Measurements from ENCODE around the gene TXNRD2.
"Not testable (repeated sequence)": the region's sequence is repeated elsewhere in the genome, so short reads cannot be mapped to it uniquely, and the experiment has no call there.

The TXNRD2 gene

GRCh38 chr22:19890502-19891316, 50.9 kb downstream of the TXNRD2 start:
- DNase-seq (ENCODE audit: low read depth in 2 of 2, low spot score in 1 of 2) = no peak

GRCh38 chr22:19889951-19890350, 51.7 kb downstream of the TXNRD2 start:
- DNase-seq (ENCODE audit: low read depth in 2 of 2, low spot score in 1 of 2) = no peak

DNA sequence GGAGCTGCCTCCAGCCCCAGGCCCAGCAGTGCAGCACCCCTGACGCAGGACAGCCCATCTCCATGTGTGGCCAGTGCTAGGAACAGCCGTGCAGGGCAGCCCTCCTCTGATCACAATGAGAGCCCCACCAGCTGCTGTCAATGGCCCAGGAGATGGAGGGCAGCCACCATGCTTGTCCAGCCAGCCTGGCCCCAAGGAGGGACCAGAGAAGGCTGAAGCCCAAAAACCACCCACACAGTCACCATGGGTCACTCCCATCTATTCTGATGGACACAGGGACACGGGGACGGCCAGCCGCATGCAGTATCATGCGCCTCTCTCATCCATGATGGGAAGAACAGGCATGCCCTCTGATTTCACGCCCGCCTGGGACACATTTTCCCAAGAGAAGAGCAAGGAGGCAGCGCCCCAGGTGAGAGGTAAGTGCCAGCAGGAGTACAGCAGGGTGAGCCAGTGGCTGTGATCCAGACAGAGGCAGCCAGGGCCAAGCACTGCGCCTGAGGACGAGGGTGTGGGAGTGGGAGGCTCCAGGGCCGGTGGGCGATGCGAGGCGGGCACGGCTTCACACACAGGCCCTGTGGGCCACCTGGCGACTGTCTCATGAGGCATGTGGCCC, 53.4 kb downstream of the TXNRD2 start:
- DNase-seq (ENCODE audit: low read depth in 2 of 2, low spot score in 1 of 2) = no peak

- no peak for DNase-seq (ENCODE audit: low read depth in 2 of 2, low spot score in 1 of 2)
Observed at GRCh38 chr22:19887256-19887985, 54.2 kb downstream of the TXNRD2 start.

GRCh38 chr22:19886605-19887255, 54.9 kb downstream of the TXNRD2 start:
- DNase-seq (ENCODE audit: low read depth in 2 of 2, low spot score in 1 of 2) = no peak

DNA sequence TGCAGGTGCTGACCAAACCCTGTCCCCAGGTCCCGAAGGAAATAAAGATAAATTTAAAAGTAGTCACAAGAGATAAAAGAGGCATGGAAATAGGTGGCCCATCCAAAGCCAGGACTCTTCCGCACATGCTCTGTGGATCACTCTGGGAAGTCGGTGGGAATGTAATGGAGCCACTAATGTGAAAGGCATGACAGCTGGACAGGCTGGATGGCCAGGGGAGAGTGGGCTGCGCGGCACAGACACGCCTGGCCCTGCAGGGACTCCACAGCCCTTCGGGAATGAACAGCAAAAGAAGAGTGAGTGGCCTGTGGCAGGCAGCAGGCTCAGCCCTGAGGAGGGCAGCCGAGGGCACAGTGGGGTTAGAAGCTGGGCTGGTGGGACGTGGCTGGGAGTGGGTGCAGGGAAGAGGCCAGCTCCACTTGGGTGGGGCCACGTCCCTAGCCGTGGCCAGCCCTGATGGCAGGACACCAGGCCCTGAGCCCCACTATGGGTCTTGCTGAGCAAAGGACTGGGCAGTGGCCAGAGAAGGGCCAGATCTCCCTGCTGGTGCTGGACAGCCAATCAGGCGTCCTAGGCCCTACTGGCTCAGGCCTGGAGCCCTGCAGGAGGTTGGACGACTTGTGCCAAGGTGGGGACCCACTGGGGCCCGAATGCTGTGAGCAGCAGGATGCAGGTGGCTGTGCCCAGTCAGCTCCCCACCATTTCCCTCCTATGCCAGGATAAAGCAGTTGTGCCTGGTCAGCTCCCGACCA, 55.6 kb downstream of the TXNRD2 start:
- no peak for DNase-seq (ENCODE audit: low read depth in 2 of 2, low spot score in 1 of 2)

DNA sequence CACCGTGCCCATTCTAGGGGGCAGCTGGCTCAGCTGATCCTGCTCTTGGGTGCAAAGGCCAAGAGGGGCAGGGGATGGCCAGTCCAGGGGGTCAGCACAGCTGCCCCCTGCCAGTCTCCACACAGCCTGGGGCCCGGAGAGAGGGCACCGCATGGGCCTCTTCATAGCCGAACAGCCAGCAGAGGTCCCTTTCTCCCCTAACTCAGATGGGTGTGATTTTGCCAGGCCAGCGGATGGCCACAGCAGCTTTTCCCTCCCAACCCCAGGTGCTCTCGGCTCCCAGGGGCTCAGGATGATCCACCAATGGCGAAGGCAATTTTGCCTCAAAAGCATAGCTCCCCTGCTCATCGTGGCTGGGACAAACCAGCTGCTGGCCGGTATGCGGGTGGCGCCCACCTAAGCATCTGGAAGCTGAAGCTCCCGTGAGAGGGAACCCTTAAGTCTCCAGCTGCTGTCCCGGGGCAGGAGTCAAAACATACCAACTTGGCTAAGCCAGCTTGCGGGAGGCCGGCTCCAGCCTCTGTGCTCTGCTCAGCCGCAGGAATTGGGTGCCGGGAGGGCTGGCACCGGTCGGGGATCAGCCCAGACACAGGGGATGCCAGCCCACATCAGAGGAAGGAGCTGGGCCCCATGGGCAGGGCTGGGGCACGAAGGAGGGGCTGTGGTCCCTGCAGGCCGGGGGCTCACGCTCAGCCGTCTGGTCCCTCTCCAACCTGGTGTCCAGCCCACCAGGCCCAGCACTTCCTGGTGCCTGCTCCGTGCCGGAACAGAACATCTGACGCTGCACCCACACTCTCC, 56.5 kb downstream of the TXNRD2 start:
- DNase-seq (ENCODE audit: low read depth in 2 of 2, low spot score in 1 of 2) = no peak

DNA sequence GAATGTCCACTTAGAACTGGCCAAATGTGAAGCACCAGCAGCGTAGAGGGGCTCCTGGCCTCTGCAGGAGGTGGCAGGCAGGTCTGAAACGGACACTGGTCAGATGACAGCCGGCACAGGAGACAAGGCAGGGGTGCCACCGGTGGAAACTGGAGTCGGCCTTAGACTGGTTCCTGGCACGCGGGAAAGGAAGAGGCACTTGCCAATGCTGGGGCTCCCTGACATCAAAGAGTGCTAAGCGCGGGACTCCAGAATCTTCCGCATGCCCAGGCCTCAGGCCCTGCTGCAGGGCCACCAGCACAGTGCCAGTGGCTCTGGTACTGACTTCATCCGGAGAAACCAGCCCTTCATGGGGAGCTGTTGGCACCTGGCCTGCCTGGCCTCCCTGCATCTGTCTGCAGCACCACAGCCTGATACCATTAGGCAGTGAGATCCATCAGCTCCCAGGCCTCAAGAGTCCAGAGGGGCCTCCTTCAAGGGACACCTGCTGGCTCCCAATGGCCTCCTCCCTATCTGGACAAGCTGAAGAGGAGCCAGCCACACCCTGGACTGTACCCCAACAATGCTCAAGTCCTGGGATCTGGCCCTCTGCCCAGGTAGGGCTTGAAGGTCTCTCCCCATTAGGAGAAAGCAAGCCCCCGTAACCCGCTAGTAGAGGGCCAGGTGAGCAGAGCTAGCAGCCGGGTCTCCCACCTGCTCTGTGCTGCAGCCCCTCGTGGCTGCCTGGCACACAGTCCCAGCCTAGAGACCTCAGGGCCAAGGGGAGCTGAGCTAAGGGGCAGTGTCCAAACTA, 57.3 kb downstream of the TXNRD2 start:
- DNase-seq (ENCODE audit: low read depth in 2 of 2, low spot score in 1 of 2) = no peak

DNA sequence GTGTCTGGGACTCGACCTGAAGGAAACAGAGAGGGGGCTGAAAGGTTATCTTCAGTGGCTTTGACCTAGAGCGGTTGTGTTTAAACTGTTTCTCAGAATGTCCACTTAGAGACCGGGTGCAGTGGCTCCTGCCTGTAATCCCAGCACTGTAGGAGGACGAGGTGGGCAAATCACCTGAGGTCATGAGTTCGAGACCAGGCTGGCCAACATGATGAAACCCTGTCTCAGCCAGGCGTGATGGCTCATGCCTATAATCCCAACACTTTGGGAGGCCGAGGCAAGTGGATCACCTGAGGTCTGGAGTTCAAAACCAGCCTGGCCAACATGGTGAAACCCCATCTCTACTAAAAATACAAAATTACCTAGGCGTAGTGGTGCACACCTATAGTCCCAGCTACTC, 58.2 kb downstream of the TXNRD2 start:
- DNase-seq (ENCODE audit: low read depth in 2 of 2, low spot score in 1 of 2) = not testable (repeated sequence)

DNA sequence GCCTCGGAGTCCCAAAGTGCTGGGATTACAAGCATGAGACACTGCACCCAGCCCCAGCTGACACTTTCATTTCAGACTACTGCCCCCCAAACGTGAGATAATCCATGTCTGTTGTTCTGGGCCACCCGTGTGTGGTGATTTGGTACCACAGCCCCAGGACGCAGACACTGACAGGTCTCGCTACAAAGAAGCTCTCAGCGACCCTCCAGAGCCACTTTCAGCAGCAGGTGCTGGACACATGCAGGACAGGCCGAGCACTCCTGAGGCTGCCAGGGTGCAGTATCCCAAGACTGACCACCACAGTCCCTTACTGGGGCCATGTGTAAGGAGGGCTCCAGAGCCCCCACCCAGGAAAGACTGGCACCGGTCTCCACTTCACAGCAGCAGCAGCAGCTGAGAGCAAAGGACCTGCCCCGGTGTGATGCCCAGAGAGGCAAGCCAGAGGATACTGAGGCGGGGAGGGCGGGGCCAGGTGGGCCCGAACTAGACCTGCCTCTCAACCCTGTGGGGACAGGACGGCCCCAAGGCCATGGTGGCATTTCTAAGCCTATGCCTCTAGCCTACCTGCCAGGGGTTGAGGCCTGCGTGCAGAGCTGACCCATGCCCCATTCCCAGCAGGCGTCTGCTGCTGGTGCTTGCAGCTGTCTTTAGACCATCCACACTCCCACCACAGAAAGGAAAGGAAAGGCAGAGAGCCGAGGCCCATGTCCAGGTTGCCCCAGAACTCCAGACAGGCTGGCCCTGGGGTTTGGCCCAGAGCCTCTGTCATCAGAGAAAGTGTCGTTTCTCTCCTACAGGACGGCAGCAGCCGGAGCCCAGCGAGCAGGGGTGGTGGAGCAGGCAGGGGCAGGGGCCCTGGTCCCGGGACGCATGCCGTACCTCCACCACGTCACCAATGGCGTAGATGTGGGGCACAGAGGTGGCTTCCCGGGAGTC, 58.9 kb downstream of the TXNRD2 start:
- DNase-seq (ENCODE audit: low read depth in 2 of 2, low spot score in 1 of 2) = no peak

- DNase-seq (ENCODE audit: low read depth in 2 of 2, low spot score in 1 of 2) = no peak
Observed at GRCh38 chr22:19880786-19881569, 60.6 kb downstream of the TXNRD2 start.

DNA sequence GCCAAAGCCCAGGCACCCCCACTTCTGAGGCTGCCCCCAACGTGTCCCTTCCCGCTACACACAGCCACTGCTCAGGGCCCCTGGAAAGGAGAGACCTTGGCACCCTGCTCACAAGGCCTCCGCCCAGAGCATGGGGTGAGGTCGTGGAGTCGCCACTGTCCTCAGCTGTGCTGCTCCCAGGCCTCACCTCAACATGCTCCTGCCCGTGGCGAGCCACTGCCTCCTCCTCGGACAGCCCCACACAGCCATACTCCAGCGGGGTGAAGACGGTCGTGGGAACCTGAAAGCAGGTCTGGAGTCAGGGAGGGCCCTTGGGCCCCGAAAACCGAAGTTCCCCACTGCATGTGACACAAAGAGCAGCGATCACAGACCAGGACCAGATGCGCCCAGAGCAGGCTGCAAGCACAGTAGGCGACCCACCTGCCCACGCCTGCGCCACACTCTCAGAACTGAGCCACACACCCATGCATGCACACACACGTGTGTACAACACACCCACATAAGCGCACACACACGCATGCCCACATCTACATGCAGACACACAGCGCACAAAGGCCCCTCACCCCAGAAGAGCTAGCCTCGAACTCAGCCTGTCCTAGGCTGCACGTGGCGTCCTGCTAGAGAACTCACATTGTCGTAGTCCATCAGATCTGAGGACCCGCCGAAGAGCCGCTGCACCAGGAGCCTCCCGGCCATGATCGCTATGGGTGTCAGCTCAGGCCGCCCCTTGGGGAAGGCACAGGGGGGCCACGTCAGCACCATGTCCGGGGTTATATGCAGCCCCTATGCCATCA, 61.4 kb downstream of the TXNRD2 start:
- DNase-seq (ENCODE audit: low read depth in 2 of 2, low spot score in 1 of 2) = no peak

DNA sequence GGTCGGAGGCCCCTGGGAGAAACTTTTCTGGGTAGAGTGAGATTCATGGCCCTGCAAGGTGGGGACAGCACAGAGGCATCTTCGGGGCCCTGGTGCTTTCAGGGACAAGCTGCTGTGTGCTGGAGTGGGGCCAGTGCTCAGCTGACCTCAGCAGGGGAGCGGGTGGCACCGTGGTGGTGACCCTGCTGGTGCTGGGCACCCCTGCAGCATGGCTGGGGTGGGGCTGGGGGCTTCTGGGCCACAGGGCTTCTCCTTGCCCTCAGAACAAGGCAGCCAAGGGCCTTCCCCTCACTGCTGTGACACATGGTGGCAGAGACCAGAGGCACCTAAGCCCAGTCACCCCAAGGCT, 62.0 kb downstream of the TXNRD2 start:
- DNase-seq (ENCODE audit: low read depth in 2 of 2, low spot score in 1 of 2) = no peak

DNA sequence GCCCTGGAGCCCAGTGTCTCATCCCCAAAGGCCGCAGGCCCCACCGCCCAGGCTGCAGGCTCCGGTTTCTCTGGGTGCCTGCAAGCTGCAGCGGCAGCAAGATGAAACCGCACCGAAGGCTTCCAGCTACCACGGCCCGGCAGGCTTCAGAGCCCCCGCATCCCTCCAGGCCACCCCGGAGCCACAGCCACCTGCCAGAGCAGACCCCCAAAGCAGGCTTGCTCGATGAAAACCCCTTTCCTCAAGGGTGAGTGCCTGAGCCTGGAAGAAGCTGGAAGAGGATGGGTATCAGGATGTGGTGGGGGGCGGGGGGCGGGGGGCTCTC, 62.4 kb downstream of the TXNRD2 start:
- no peak for DNase-seq (ENCODE audit: low read depth in 2 of 2, low spot score in 1 of 2)

- DNase-seq (ENCODE audit: low read depth in 2 of 2, low spot score in 1 of 2) = no peak
Observed at GRCh38 chr22:19878461-19879245, 63.0 kb downstream of the TXNRD2 start.

Measured in stimulated activated CD8-positive, alpha-beta memory T cell treated with anti-CD3 and anti-CD28 coated beads, Interleukin-4, amount 100 ng/mL, for 1 hour (primary cell).